Measurements from ENCODE around the gene CDK2AP2. TPM values are rescaled to one million over a fixed set of nuclear protein-coding genes. Genes with fewer than 3 reads are reported as not detected.

Gene CDK2AP2
- total and polyA plus RNA-seq, 9 of the 15 experiments (the other 6 are each of a cell fraction or from before 2014, with no cell fraction given): 4.4 to 47.4 (median 21.7) TPM

DNA sequence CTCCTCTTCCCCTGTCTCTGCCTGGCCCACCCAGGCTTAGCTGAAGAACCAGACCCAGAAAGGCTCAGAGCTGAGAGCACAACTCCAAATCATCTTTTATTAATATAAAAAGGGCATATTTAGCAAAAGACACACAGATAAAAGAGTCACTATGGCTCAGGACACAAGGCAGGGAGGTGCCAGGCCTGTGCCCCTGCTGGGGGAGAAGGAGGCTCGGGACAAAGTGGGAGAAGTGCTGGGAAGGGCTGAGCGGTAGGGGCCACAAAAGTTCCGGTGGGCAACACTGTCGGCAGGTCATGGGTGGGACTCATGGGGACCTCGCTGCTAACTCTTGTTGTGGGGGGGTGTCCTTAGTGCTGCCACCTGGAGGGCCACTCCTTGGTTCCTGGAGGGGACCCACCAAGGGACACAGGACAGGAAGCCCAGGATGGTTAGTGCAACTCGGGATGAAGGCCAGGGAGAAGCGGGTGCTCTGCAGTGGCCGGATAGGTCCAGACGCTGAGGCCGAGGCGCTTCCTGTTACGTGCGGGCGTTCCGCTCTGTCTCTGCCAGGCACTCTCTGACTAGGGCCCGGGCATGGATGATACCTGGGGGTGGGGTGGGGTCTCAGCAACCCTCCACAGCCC is 1.4 kb downstream of the CDK2AP2 start:
- BruUV-seq (replicated peaks): no TSS peak
- H3K36me3 ChIP-seq (ENCODE audit: control insufficient read depth, insufficient read depth, low read length): peaks cover 26% of the 10 kb centered on the region; the same call in 2 of the 3 replicates
- in situ Hi-C loops (cut with MboI): no loop called here

More for the DNA sequence above, 1.4 kb downstream of the CDK2AP2 start:
- no peaks in the 10 kb centered on the region for H4K20me1 ChIP-seq (replicated peaks; ENCODE audit: control insufficient read depth, insufficient read depth, low read length)
- no peaks in the 10 kb centered on the region for H3K9me3 ChIP-seq (replicated peaks; ENCODE audit: control insufficient read depth, insufficient read depth, low read depth, low read length)
- peak overlapping the region; percentile 7; the same call in 1 of the 3 replicates for H3K27ac ChIP-seq (ENCODE audit: extremely low read depth, low read depth, low read length)
- peaks cover 33% of the 10 kb centered on the region for H3K79me2 ChIP-seq (ENCODE audit: control insufficient read depth, insufficient read depth, low read length)
- ChIA-PET CTCF (ENCODE audit: low intra/inter-chr PET ratio) (interaction anchor here (0.8 to 2.5 kb wide), 3 partner anchors 72 to 106 kb away, joined by 4 to 13 read pairs (median 4); partner anchors contain the start of gene PPP1CA), POLR2A (interaction anchor here (1.0 kb wide), 1 partner anchor 72 kb away, joined by 3 read pairs; no protein-coding TSS in a partner anchor)
- H3K9ac ChIP-seq (ENCODE audit: insufficient read depth in 1 of 2, low read depth in 2 of 2, low read length in 2 of 2): peak overlapping the region; percentile 82 to 87; a peak in 3 of 4 replicates
- no peaks in the 10 kb centered on the region for H3K27me3 ChIP-seq (ENCODE audit: control insufficient read depth in 2 of 2, insufficient read depth in 2 of 2, low read length in 2 of 2)
- no peak overlapping the region for H2AFZ ChIP-seq (ENCODE audit: low read depth, low read length)
- intact Hi-C loops (cut with micrococcal nuclease): loop anchor here (2.0 to 5.0 kb wide), 5 partner anchors 34 to 149 kb away; partner anchors contain the start of genes GSTP1, PPP1CA and RPS6KB2
- no peak for ATAC-seq
- peak overlapping the region; percentile 98 for H3K4me2 ChIP-seq (ENCODE audit: insufficient read depth, low read length)
- FAIRE-seq: no peak
- H3K4me1 ChIP-seq (replicated peaks in 1 of 2; ENCODE audit: control insufficient read depth in 2 of 2, insufficient read depth in 2 of 2, low read length in 2 of 2): peaks cover 28 to 70% of the 10 kb centered on the region in 2 experiments
- H3K9me1 ChIP-seq (ENCODE audit: control insufficient read depth, insufficient read depth, low read length): peaks cover 2% of the 10 kb centered on the region
- peak overlapping the region; percentile 79; the same call in 1 of the 2 replicates for H3K4me3 ChIP-seq
- TF ChIP-seq TBP (optimal IDR thresholded peaks at IDR 0.05; ENCODE audit: low read depth, low read length) (peak; percentile 17), STAT5A (IDR thresholded peaks at IDR 0.05; ENCODE audit: borderline replicate concordance, low read length) (no peak), RBFOX2 (IDR thresholded peaks at IDR 0.05; ENCODE audit: low read depth, low read length) (0 out of 2 replicates have a peak, but pooled peaks have one; percentile 15), SAFB (IDR thresholded peaks at IDR 0.05; ENCODE audit: borderline replicate concordance, low read depth, low read length) (no peak), BRD4 (IDR thresholded peaks at IDR 0.05) (no peak)
- TF ChIP-seq, protein P1, sequence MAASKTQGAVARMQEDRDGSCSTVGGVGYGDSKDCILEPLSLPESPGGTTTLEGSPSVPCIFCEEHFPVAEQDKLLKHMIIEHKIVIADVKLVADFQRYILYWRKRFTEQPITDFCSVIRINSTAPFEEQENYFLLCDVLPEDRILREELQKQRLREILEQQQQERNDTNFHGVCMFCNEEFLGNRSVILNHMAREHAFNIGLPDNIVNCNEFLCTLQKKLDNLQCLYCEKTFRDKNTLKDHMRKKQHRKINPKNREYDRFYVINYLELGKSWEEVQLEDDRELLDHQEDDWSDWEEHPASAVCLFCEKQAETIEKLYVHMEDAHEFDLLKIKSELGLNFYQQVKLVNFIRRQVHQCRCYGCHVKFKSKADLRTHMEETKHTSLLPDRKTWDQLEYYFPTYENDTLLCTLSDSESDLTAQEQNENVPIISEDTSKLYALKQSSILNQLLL (CRISPR knock-in tag; IDR thresholded peaks at IDR 0.05; ENCODE audit: borderline replicate concordance): no peak
- 82% methylated on average over 15 of the region's 16 CpGs for WGBS (ENCODE audit: insufficient coverage, low coverage, missing lambda C conversion rate)
- no peak for DNase-seq (ENCODE audit: extremely low read depth in 1 of 4, low spot score in 3 of 4)
